Spleen (tissue), 11 donors: Measurements from ENCODE around the gene GALNT17. TPM values are rescaled to one million over a fixed set of nuclear protein-coding genes. Genes with fewer than 3 reads are reported as not detected.

Experiments
- DNase-seq: peaks from one replicate; pipeline ENCODE4 v3.0.0-alpha.2; 2020
- H3K27ac ChIP-seq, 8 donors: fragments of 200-600 bp; sonication (generic) in 7 of 8; 1 replicate in 4 of 8; 2 replicates in 4 of 8; pipeline versions ENCODE4 v1.5.0 to v1.8.0; 2016 to 2021; ENCODE audit warnings: inconsistent platforms in 4 of 8, mild to moderate bottlenecking in 4 of 8, moderate library complexity in 1 of 8
- H3K27me3 ChIP-seq, 7 donors: fragments of 200-600 bp; sonication (generic) in 6 of 7; replicated peaks in 1 of 7; 1 replicate in 4 of 7; 2 replicates in 3 of 7; pipeline versions ENCODE4 v1.5.0 to v1.8.0; 2016 to 2021; ENCODE audit warnings: inconsistent platforms in 3 of 7, mild to moderate bottlenecking in 1 of 7
- H3K36me3 ChIP-seq, 6 donors: fragments of 200-600 bp; sonication (generic) in 5 of 6; 1 replicate in 4 of 6; 2 replicates in 2 of 6; pipeline versions ENCODE4 v1.5.0 to v1.8.0; 2016 to 2021; ENCODE audit warnings: inconsistent platforms in 2 of 6
- H3K4me1 ChIP-seq, 6 donors: fragments of 200-600 bp; sonication (generic) in 5 of 6; 1 replicate in 3 of 6; 2 replicates in 3 of 6; pipeline versions ENCODE4 v1.5.0 to v1.8.0; 2016 to 2021; ENCODE audit warnings: inconsistent platforms in 3 of 6
- H3K4me3 ChIP-seq, 8 donors: fragments of 200-600 bp; sonication (generic) in 7 of 8; 1 replicate in 4 of 8; 2 replicates in 4 of 8; pipeline versions ENCODE4 v1.5.0 to v1.8.0; 2016 to 2021; ENCODE audit warnings: inconsistent platforms in 4 of 8, mild to moderate bottlenecking in 4 of 8, moderate library complexity in 2 of 8
- H3K9me3 ChIP-seq, 8 donors: fragments of 200-600 bp; sonication (generic) in 7 of 8; 1 replicate in 4 of 8; 2 replicates in 4 of 8; pipeline versions ENCODE4 v1.5.0 to v1.8.0; 2016 to 2021; ENCODE audit warnings: inconsistent platforms in 4 of 8
- CTCF ChIP-seq, 11 experiments: fragments of 200-600 bp in 7 of 11; fragments of 450-650 bp in 4 of 11; sonication (generic) in 4 of 11; IDR thresholded peaks in 8 of 11; conservative IDR thresholded peaks in 3 of 11; 1 replicate in 7 of 11; 2 replicates in 4 of 11; pipeline versions ENCODE4 v1.4.0 to v1.8.0; 2016 to 2021; ENCODE audit warnings: antibody characterized with exemption in 11 of 11, inconsistent platforms in 4 of 11, mild to moderate bottlenecking in 1 of 11
- POLR2A ChIP-seq, 3 donors: fragments of 450-650 bp; IDR thresholded peaks; one replicate each; pipeline ENCODE4 v1.5.1; 2017; ENCODE audit warnings: antibody characterized with exemption in 3 of 3, mild to moderate bottlenecking in 1 of 3
- POLR2AphosphoS5 ChIP-seq, 3 donors: sonication (generic); formaldehyde crosslinking; IDR thresholded peaks; one replicate each; pipeline ENCODE4 v1.5.1; 2017; ENCODE audit warnings: antibody characterized with exemption in 3 of 3
- WGBS, 5 donors: extraction: QIAGEN DNeasy Blood & Tissue Kit in 3 of 5; methylation state at CpG; one replicate each; pipeline versions ENCODE4 v1.1.5 to v1.1.7; 2013 to 2018; 5-methylcytosine and 5-hydroxymethylcytosine counted together
- intact Hi-C: fragments of 100-400 bp; cut with DNase I; formaldehyde crosslinking; loops from one replicate; pipeline ENCODE4 v1.15.0; 2023; ENCODE audit warnings: low total_unique reads
- polyA plus RNA-seq, 3 donors: library from polyadenylated mRNA; stranded (reverse); fragments of 200-250 nt; gene quantifications; one replicate each; pipeline ENCODE4 v1.2.1, GENCODE V29; 2013
- total RNA-seq, 7 donors: library from RNA; depleted of rRNA in 3 of 7; stranded (reverse); fragments of >200 nt in 3 of 7; fragmentation: NEBNext Ultra II Directional in 4 of 7; extraction: Animal tissue kit (Norgen Biotek cat#: 25700) in 4 of 7; gene quantifications; one replicate each; pipeline versions ENCODE4 v1.1.0 to v1.2.1, GENCODE V29; 2016 to 2021
- donor health status: healthy with polysubstance abuse.
- donor health status: DM: no; HTN: no; CAD: no; lungs with moderate emphysema.
- donor health status: DM: no; HTN: no; CAD: no.
- donor health status: Bipolar disorder and iron deficiency.
- donor health status: healthy.
- donor health status: DM: no; HTN: no; CAD: no.
- donor health status: DM: yes; HTN: yes; CAD: no.

Gene GALNT17
- total and polyA plus RNA-seq, 10 donors: 0.39 to 10.8 (median 3.1) TPM

DNA sequence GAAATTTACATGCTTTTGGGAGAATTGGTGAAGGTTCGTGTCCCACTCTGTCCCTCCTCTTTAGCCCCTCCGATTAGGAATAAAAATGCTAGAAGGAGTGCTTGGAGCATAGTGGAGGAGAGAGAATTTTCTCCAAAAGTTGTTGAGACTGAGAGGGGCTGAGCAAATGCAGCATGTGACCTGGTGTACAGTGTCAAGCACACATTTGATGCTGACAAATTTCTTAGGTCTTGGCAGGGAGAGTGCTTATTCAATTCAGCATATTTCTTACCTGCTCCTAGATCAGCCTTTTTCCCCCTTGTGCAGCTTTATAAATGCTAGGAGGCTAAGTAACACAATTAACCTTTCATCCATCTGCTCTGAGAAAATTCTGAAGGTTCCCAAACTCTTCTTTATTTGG is 189.0 kb downstream of the GALNT17 start:
- intact Hi-C loops: no loop called here
- H3K9me3 ChIP-seq: peaks cover 0 to 29% (median 0%) of the 10 kb centered on the region in 8 donors
- H3K4me3 ChIP-seq: no peak overlapping the region
- no peak overlapping the region for H3K27ac ChIP-seq
- H3K27me3 ChIP-seq: no peaks in the 10 kb centered on the region
- DNase-seq: no peak
- 76 to 88% (median 83%) methylated on average over 2 of the region's 2 CpGs for WGBS, 5 donors
- no peaks in the 10 kb centered on the region for H3K36me3 ChIP-seq
- peaks cover 0 to 3% (median 0%) of the 10 kb centered on the region in 6 donors for H3K4me1 ChIP-seq
- TF ChIP-seq CTCF (IDR thresholded peaks at IDR 0.05 in 8 of 11, conservative IDR thresholded peaks at IDR 0.05 in 3 of 11): no peak
- no peak for TF ChIP-seq POLR2AphosphoS5 (IDR thresholded peaks at IDR 0.05)
- TF ChIP-seq POLR2A (IDR thresholded peaks at IDR 0.05): no peak

DNA sequence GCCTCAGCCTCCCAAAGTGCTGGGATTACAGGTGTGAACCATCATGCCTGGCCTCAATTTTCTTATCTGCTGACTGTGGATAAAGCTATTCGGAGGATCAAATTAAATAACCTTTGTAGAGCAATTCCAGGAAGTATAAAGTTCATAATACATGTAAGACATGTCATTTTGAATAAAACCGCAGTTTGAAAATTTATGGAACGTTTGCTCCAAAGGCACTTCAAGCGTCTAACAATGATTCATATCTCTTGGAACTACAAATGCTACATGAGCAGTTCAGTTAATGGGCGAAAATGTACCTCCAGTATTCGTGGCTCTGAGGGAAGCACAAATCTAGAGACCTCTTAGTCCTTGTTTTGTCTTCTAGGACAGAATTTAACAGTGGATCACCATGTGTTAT is 190.3 kb downstream of the GALNT17 start:
- Histone ChIP-seq H3K4me1 (peaks cover 0 to 4% (median 1%) of the 10 kb centered on the region in 6 donors), H3K36me3 (no peaks in the 10 kb centered on the region), H3K27me3 (no peaks in the 10 kb centered on the region), H3K27ac (no peak overlapping the region), H3K9me3 (peaks cover 0 to 28% (median 0%) of the 10 kb centered on the region in 8 donors), H3K4me3 (no peak overlapping the region)
- no peak for DNase-seq
- intact Hi-C loops: no loop called here
- TF ChIP-seq POLR2AphosphoS5 (IDR thresholded peaks at IDR 0.05) (no peak), CTCF (IDR thresholded peaks at IDR 0.05 in 8 of 11, conservative IDR thresholded peaks at IDR 0.05 in 3 of 11) (no peak), POLR2A (IDR thresholded peaks at IDR 0.05) (no peak)
- WGBS, 5 donors: 64 to 88% (median 84%) methylated on average over 6 of the region's 6 CpGs

GRCh38 chr7:71323726-71324125 is 191.8 kb downstream of the GALNT17 start:
- intact Hi-C loops: no loop called here
- TF ChIP-seq CTCF (IDR thresholded peaks at IDR 0.05 in 8 of 11, conservative IDR thresholded peaks at IDR 0.05 in 3 of 11) (no peak), POLR2AphosphoS5 (IDR thresholded peaks at IDR 0.05) (no peak), POLR2A (IDR thresholded peaks at IDR 0.05) (no peak)
- WGBS, 5 donors: 61 to 80% (median 71%) methylated on average over 6 of the region's 6 CpGs
- no peaks in the 10 kb centered on the region for H3K27me3 ChIP-seq
- H3K9me3 ChIP-seq: peaks cover 0 to 28% (median 0%) of the 10 kb centered on the region in 8 donors
- H3K4me3 ChIP-seq: no peak overlapping the region
- DNase-seq: no peak
- H3K36me3 ChIP-seq: no peaks in the 10 kb centered on the region
- H3K4me1 ChIP-seq: peaks cover 0 to 15% (median 3%) of the 10 kb centered on the region in 6 donors
- no peak overlapping the region for H3K27ac ChIP-seq

DNA sequence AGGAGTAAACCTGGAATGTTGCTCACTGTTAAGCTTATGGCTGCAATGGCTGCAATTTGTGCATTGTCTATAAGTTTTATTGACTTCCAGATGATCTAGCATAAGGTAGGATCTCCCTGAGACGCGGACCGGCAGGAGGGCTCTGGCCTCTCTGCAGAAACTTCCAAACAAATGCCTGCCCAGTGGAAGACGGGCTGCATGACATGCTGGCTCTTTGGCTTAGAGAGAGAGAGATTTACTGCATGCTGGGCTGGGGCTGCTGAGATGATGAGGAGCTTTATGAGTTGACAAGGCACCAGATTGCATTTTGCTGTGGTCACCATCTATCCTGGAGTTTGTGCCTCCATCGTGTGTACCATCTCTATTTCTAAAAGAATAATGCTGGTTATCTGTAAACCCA is 193.2 kb downstream of the GALNT17 start:
- TF ChIP-seq POLR2AphosphoS5 (IDR thresholded peaks at IDR 0.05) (no peak), POLR2A (IDR thresholded peaks at IDR 0.05) (no peak), CTCF (IDR thresholded peaks at IDR 0.05 in 8 of 11, conservative IDR thresholded peaks at IDR 0.05 in 3 of 11) (no peak)
- no peak for DNase-seq
- no peaks in the 10 kb centered on the region for H3K36me3 ChIP-seq
- intact Hi-C loops: no loop called here
- no peak overlapping the region for H3K4me3 ChIP-seq
- H3K27ac ChIP-seq: no peak overlapping the region
- H3K4me1 ChIP-seq: peaks cover 0 to 20% (median 3%) of the 10 kb centered on the region in 6 donors
- H3K9me3 ChIP-seq: peaks cover 0 to 25% (median 0%) of the 10 kb centered on the region in 8 donors
- H3K27me3 ChIP-seq: no peaks in the 10 kb centered on the region
- WGBS, 5 donors: 82 to 89% (median 84%) methylated on average over 5 of the region's 5 CpGs
